RCC 7860 (cell line): ENCODE data around the gene KLHL5.
A peak's percentile ranks its signal among the peaks of the same experiment; 100 is the strongest.
"Not testable (repeated sequence)": the region's sequence is repeated elsewhere in the genome, so short reads cannot be mapped to it uniquely, and the experiment has no call there.

Experiments used
- DNase-seq: peaks from one replicate; pipeline ENCODE4 v3.0.0-alpha.2; 2015; ENCODE audit warnings: low spot score
- FAIRE-seq: peaks from 2 replicates; lab custom pipeline; 2012; peaks lifted over from hg19 to GRCh38; lab: Jason Lieb, UNC

Gene KLHL5

GRCh38 chr4:39062094-39062769, at the start of gene KLHL5:
Gene KLHL5 (plus strand): TSS chr4:39062232. CDS start chr4:39062653, 421 bp downstream.
- DNase-seq (no peak), FAIRE-seq (no peak)

GRCh38 chr4:39014028-39014427, 48.0 kb upstream of the KLHL5 start:
- FAIRE-seq (no peak), DNase-seq (no peak)

- no peak for FAIRE-seq
These were observed 41.9 kb upstream of the KLHL5 start for GRCh38 chr4:39020130-39020529.

GRCh38 chr4:39021631-39022030, 40.4 kb upstream of the KLHL5 start:
- FAIRE-seq, result no peak
- DNase-seq, result no peak

More at GRCh38 chr4:39020130-39020529, 41.9 kb upstream of the KLHL5 start:
- DNase-seq, result no peak

- no peak for FAIRE-seq
These were observed 39.8 kb upstream of the KLHL5 start for GRCh38 chr4:39022241-39022640.

GRCh38 chr4:39023059-39023458, 39.0 kb upstream of the KLHL5 start:
- FAIRE-seq (no peak), DNase-seq (no peak)

More at GRCh38 chr4:39022241-39022640, 39.8 kb upstream of the KLHL5 start:
- no peak for DNase-seq

GRCh38 chr4:39024311-39024865, 37.6 kb upstream of the KLHL5 start:
- DNase-seq (no peak), FAIRE-seq (no peak)

- FAIRE-seq, result no peak
- DNase-seq, result no peak
These were observed 36.4 kb upstream of the KLHL5 start for GRCh38 chr4:39025552-39026085.

GRCh38 chr4:39026096-39026495, 35.9 kb upstream of the KLHL5 start:
- FAIRE-seq, result no peak
- DNase-seq, result no peak

- FAIRE-seq, result no peak
- DNase-seq, result no peak
These were observed 32.0 kb upstream of the KLHL5 start for GRCh38 chr4:39029752-39030694.

- no peak for FAIRE-seq
- DNase-seq, result no peak
These were observed 31.3 kb upstream of the KLHL5 start for GRCh38 chr4:39030725-39031124.

- DNase-seq, FAIRE-seq: not testable (repeated sequence)
These were observed 30.4 kb upstream of the KLHL5 start for GRCh38 chr4:39031590-39032020.

GRCh38 chr4:39032218-39033085, 29.6 kb upstream of the KLHL5 start, which contains the start of gene TMEM156:
Gene TMEM156 (minus strand): TSS chr4:39032409. CDS start chr4:39032313, 96 bp downstream.
- peak; percentile 81 for FAIRE-seq
- peak; percentile 46 for DNase-seq

- DNase-seq (no peak), FAIRE-seq (no peak)
These were observed 25.9 kb upstream of the KLHL5 start for GRCh38 chr4:39036172-39036571.

- no peak for DNase-seq
- peak; percentile 48 for FAIRE-seq
These were observed 24.6 kb upstream of the KLHL5 start for GRCh38 chr4:39037491-39037825.

- DNase-seq, result no peak
- no peak for FAIRE-seq
These were observed 24.1 kb upstream of the KLHL5 start for GRCh38 chr4:39037941-39038340.

GRCh38 chr4:39039108-39039507, 22.9 kb upstream of the KLHL5 start:
- FAIRE-seq (no peak), DNase-seq (no peak)

GRCh38 chr4:39042366-39042765, 19.7 kb upstream of the KLHL5 start:
- DNase-seq (no peak), FAIRE-seq (no peak)

- FAIRE-seq (no peak), DNase-seq (no peak)
These were observed 18.8 kb upstream of the KLHL5 start for GRCh38 chr4:39043058-39043860.
